Measurements from ENCODE around the gene NHLRC3. TPM values are rescaled to one million over a fixed set of nuclear protein-coding genes. Genes with fewer than 3 reads are reported as not detected.
A peak's percentile ranks its signal among the peaks of the same experiment; 100 is the strongest.
"Not testable (repeated sequence)": the region's sequence is repeated elsewhere in the genome, so short reads cannot be mapped to it uniquely, and the experiment has no call there.

Gene NHLRC3
- total RNA-seq, 2 donors from 2014 or later = 11.8 to 15.1 TPM

DNA sequence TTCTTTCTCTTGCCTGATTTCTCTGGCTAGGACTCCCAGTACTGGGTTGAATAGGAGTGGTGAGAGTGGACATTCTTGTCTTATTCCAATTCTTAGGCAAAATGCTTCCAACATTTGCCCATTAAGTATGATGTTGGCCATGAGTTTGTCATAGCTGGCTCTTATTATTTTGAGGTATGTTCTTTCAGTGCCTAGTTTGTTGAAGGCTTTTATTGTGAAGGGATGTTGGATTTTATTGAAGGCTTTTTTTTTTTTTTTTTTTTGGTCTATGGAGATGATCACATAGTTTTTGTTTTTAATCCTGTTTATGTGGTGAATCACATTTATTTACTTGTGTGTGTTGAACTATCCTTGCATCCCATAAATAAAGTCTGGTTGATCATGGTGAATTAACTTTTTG lies 19.8 kb downstream of the NHLRC3 start:
- no peak for ATAC-seq (replicated peaks)
- Mint-ChIP-seq H3K27me3 (no peaks in the 10 kb centered on the region), H3K4me1 (peaks cover 6% of the 10 kb centered on the region), H3K4me3 (no peak overlapping the region), H3K36me3 (ENCODE audit: low read depth) (peaks cover 10% of the 10 kb centered on the region), H3K9me3 (no peaks in the 10 kb centered on the region), H3K27ac (no peak overlapping the region)

GRCh38 chr13:39062004-39062403 lies 23.7 kb downstream of the NHLRC3 start:
- no peak overlapping the region for H3K27ac Mint-ChIP-seq
- no peaks in the 10 kb centered on the region for H3K27me3 Mint-ChIP-seq
- no peaks in the 10 kb centered on the region for H3K9me3 Mint-ChIP-seq
- H3K4me3 Mint-ChIP-seq = no peak overlapping the region
- peaks cover 6% of the 10 kb centered on the region for H3K4me1 Mint-ChIP-seq
- peaks cover 5% of the 10 kb centered on the region for H3K36me3 Mint-ChIP-seq (ENCODE audit: low read depth)
- no peak for ATAC-seq (replicated peaks)

DNA sequence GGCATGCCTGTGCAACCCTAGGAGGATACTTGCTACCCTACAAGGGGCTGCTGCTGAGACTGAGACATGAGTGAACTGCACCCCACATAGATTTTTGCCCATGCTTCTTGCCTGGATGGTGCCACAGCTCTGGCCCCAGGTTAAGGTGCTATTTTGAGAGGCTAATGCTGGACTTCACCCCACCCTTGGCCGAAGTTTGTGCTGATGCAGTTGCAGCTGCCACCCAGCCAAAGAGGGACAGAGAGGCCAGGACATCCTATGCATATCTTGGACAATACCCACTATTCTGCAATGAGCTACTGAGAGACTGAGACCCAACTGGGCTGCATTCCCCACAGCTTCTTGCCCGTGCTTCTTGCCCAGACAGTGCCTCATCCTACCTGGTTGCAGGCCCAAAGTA lies 34.6 kb downstream of the NHLRC3 start:
- no peak overlapping the region for H3K4me3 Mint-ChIP-seq
- peaks cover 35% of the 10 kb centered on the region for H3K27me3 Mint-ChIP-seq
- H3K9me3 Mint-ChIP-seq = peaks cover 12% of the 10 kb centered on the region
- no peaks in the 10 kb centered on the region for H3K36me3 Mint-ChIP-seq (ENCODE audit: low read depth)
- ATAC-seq (replicated peaks) = no peak
- no peaks in the 10 kb centered on the region for H3K4me1 Mint-ChIP-seq
- H3K27ac Mint-ChIP-seq = no peak overlapping the region

DNA sequence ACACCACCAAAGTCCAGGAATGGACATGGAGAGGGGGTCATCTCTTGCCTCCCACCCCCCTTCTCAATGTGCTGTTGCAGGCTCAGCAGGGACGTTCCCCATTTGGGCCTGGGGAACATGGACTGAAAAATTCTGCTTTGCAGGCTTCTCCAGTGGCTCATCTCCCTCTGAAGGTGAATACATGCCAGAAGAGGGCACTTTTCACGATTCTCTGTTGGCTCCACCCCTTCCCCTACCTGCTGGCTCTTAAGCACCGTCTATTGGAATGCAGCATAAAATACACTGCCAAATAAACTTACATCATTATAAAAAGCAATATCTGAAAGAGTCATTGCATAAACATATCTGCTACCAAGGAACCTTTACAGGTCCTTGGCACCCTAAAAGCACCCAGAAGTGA lies 35.7 kb downstream of the NHLRC3 start:
- H3K27ac Mint-ChIP-seq = no peak overlapping the region
- H3K9me3 Mint-ChIP-seq = peaks cover 12% of the 10 kb centered on the region
- no peak overlapping the region for H3K4me3 Mint-ChIP-seq
- peaks cover 35% of the 10 kb centered on the region for H3K27me3 Mint-ChIP-seq
- ATAC-seq (replicated peaks) = no peak
- no peaks in the 10 kb centered on the region for H3K36me3 Mint-ChIP-seq (ENCODE audit: low read depth)
- H3K4me1 Mint-ChIP-seq = no peaks in the 10 kb centered on the region

DNA sequence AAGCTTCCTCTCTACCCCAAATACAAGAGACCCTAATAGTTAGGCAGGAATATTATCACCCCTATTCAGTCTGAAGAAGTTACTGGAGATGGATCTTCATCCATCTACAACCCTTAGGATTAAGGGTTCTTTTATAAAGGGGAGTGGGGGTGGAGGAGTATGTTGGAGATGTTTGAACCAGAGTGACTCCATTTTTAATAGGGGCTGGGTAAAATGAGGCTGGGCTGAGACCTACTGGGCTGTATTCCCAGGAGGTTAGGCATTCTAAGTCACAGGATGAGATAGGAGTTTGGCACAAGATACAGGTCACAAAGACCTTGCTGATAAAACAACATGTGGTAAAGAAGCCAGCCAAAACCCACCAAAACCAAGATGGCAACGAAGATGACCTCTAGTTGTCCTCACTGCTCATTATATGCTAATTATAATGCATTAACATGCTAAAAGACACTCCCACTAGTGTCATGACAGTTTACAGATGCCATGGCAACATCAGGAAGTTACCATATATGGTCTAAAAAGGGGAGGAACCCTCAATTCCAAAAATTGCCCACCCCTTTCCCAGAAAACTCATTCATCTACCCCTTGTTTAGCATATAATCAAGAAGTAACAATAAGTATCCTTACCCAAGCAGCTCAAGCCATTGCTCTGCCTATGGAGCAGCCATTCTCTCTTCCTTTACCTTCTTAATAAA lies 48.1 kb downstream of the NHLRC3 start:
- H3K4me3 Mint-ChIP-seq; ATAC-seq (replicated peaks); H3K4me1 Mint-ChIP-seq: not testable (repeated sequence)

DNA sequence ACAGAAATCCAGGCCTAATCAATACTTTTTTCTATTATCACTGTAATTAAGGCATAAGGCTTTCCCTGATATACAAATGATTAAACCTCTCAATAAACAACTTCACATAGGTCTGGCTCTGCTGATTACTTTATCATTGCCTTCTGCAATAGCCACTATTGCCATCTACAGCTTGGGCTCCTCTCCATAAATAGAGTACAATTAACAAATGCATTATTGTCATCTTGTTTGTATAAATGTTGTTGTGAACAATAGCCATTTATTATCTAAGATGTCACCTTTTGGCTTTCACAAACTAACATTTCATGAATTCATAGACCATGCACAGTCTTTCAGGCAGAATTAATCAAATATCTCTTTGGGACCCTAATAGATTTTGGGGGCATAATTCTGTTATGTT lies 53.3 kb downstream of the NHLRC3 start:
- Mint-ChIP-seq H3K27me3 (no peaks in the 10 kb centered on the region), H3K4me3 (no peak overlapping the region), H3K27ac (no peak overlapping the region), H3K4me1 (peaks cover 10% of the 10 kb centered on the region), H3K36me3 (ENCODE audit: low read depth) (no peaks in the 10 kb centered on the region), H3K9me3 (no peaks in the 10 kb centered on the region)
- ATAC-seq (replicated peaks) = no peak

More for the DNA sequence above, 48.1 kb downstream of the NHLRC3 start:
- not testable (repeated sequence) for H3K27me3 Mint-ChIP-seq; H3K9me3 Mint-ChIP-seq; H3K27ac Mint-ChIP-seq; H3K36me3 Mint-ChIP-seq (ENCODE audit: low read depth)

DNA sequence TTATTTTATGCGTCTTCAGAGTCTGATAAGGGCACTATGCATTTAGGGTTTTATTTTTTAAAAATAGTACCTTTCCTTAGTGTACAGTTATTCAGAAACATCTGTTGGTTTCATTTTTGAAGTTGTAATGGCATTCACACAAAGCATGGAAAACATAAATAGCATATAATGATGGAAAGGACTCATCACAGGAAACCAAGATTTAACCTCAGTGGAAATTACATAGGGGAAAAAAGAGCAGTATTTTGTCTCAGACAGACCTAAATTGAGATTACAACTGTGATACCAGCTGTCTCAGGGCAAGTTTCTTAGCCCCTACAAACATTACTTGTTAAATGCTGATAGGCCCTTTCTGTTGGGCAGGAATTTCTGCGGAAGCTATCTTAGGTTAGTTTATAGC lies 57.2 kb downstream of the NHLRC3 start:
- H3K27me3 Mint-ChIP-seq = no peaks in the 10 kb centered on the region
- H3K4me1 Mint-ChIP-seq = peaks cover 10% of the 10 kb centered on the region
- peak overlapping the region; percentile 61 for H3K4me3 Mint-ChIP-seq
- peak; percentile 87 for ATAC-seq (replicated peaks)
- H3K9me3 Mint-ChIP-seq = no peaks in the 10 kb centered on the region
- H3K27ac Mint-ChIP-seq = peak overlapping the region; percentile 84
- no peaks in the 10 kb centered on the region for H3K36me3 Mint-ChIP-seq (ENCODE audit: low read depth)

DNA sequence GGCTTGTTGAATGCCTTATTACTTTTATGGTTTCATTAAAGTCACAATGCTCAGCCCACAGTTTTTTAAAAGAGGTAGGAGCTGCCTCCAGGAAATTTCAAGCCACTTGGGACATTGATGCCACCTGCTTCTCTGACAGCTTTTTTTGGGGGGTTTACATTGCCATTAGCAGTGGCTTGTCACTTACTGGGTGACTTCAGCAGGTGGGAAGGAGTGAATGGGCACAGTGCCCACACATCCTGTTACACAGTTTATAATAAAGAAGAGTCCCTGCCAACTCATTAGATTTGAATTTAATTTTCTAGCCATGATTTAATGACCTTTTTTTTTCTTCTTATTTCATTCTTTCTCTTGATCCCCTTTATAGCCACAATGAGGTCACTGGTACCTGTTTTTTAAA lies 61.0 kb downstream of the NHLRC3 start:
- H3K27me3 Mint-ChIP-seq = no peaks in the 10 kb centered on the region

More for the DNA sequence above, 61.0 kb downstream of the NHLRC3 start:
- no peak for ATAC-seq (replicated peaks)
- no peak overlapping the region for H3K4me3 Mint-ChIP-seq
- peaks cover 10% of the 10 kb centered on the region for H3K4me1 Mint-ChIP-seq
- H3K36me3 Mint-ChIP-seq (ENCODE audit: low read depth) = no peaks in the 10 kb centered on the region
- no peak overlapping the region for H3K27ac Mint-ChIP-seq
- H3K9me3 Mint-ChIP-seq = no peaks in the 10 kb centered on the region

Other genes starting within 250 kb of the NHLRC3 start
- not detected for gene STOML3, start 47.6 kb upstream of the NHLRC3 start, total RNA-seq
- gene PROSER1, start 367 bp upstream of the NHLRC3 start, total RNA-seq = 10 to 100 TPM; 44.7 to 72.3 TPM